HepG2 (cell line): Measurements from ENCODE around the gene CLEC18C. TPM values are rescaled to one million over a fixed set of nuclear protein-coding genes. Genes with fewer than 3 reads are reported as not detected.

Source experiments
- ATF1 ChIP-seq: IDR thresholded peaks from 2 replicates; pipeline ENCODE4 v1.6.1; 2016; ENCODE audit warnings: mild to moderate bottlenecking, control low read depth
- CC2D1A ChIP-seq: sonication (generic); formaldehyde crosslinking; IDR thresholded peaks from 2 replicates; pipeline ENCODE4 v1.8.1; 2023; ENCODE audit warnings: mild to moderate bottlenecking, missing genetic modification reagents
- GATA4 ChIP-seq: sonication (generic); IDR thresholded peaks from 2 replicates; pipeline ENCODE4 v1.6.1; 2016; ENCODE audit warnings: antibody characterized with exemption, low read depth, borderline replicate concordance
- HDAC2 ChIP-seq: sonication (generic); formaldehyde crosslinking; IDR thresholded peaks from 2 replicates; pipeline ENCODE4 v1.4.0; 2020; ENCODE audit warnings: missing genetic modification reagents
- KLF13 ChIP-seq: sonication (generic); formaldehyde crosslinking; IDR thresholded peaks from 2 replicates; pipeline ENCODE4 v1.4.0; 2020; ENCODE audit warnings: mild to moderate bottlenecking, missing genetic modification reagents
- NFE2 ChIP-seq: sonication (generic); formaldehyde crosslinking; IDR thresholded peaks from 2 replicates; pipeline ENCODE4 v1.4.0; 2020; ENCODE audit warnings: missing genetic modification reagents
- PHF20 ChIP-seq: sonication (generic); formaldehyde crosslinking; IDR thresholded peaks from 2 replicates; pipeline ENCODE4 v1.5.0; 2020; ENCODE audit warnings: mild to moderate bottlenecking, missing genetic modification reagents
- PHF8 ChIP-seq: sonication (generic); formaldehyde crosslinking; IDR thresholded peaks from 2 replicates; pipeline ENCODE4 v1.5.0; 2020; ENCODE audit warnings: missing genetic modification reagents
- SNAPC2 ChIP-seq: sonication (generic); formaldehyde crosslinking; IDR thresholded peaks from 2 replicates; pipeline ENCODE4 v1.8.1; 2022; ENCODE audit warnings: mild to moderate bottlenecking, missing genetic modification reagents
- SPEN ChIP-seq: sonication (generic); formaldehyde crosslinking; IDR thresholded peaks from 2 replicates; pipeline ENCODE4 v1.5.1; 2020; ENCODE audit warnings: low read depth, mild to moderate bottlenecking, missing genetic modification reagents
- STAG1 ChIP-seq: sonication (generic); formaldehyde crosslinking; IDR thresholded peaks from 2 replicates; pipeline ENCODE4 v1.4.0; 2020; ENCODE audit warnings: missing genetic modification reagents
- TRIM24 ChIP-seq: sonication (generic); formaldehyde crosslinking; IDR thresholded peaks from 2 replicates; pipeline ENCODE4 v1.8.0; 2022; ENCODE audit warnings: mild to moderate bottlenecking, missing genetic modification reagents
- YEATS2 ChIP-seq: sonication (generic); formaldehyde crosslinking; IDR thresholded peaks from 2 replicates; pipeline ENCODE4 v1.4.0; 2020; ENCODE audit warnings: missing genetic modification reagents, borderline replicate concordance
- YY1 ChIP-seq: IDR thresholded peaks from 2 replicates; pipeline ENCODE4 v1.6.1; 2011; ENCODE audit warnings: low read length, low read depth, moderate library complexity, mild to moderate bottlenecking; ENCODE audit not compliant: insufficient read depth, insufficient replicate concordance
- ZBTB7B ChIP-seq: sonication (generic); formaldehyde crosslinking; IDR thresholded peaks from 2 replicates; pipeline ENCODE4 v1.4.0; 2020; ENCODE audit warnings: missing genetic modification reagents
- ZNF121 ChIP-seq: sonication (generic); formaldehyde crosslinking; IDR thresholded peaks from 2 replicates; pipeline ENCODE4 v1.5.0; 2020; ENCODE audit warnings: mild to moderate bottlenecking, missing genetic modification reagents
- ZNF550 ChIP-seq: sonication (generic); formaldehyde crosslinking; IDR thresholded peaks from 2 replicates; pipeline ENCODE4 v1.4.0; 2020; ENCODE audit warnings: mild to moderate bottlenecking, missing genetic modification reagents, borderline replicate concordance
- ZNF567 ChIP-seq: sonication (generic); formaldehyde crosslinking; IDR thresholded peaks from 2 replicates; pipeline ENCODE4 v1.8.1; 2023; ENCODE audit warnings: mild to moderate bottlenecking, missing genetic modification reagents, borderline replicate concordance
- ZNF777 ChIP-seq: sonication (generic); formaldehyde crosslinking; IDR thresholded peaks from 2 replicates; pipeline ENCODE4 v1.4.0; 2020; ENCODE audit warnings: missing genetic modification reagents
- ZNF878 ChIP-seq: sonication (generic); formaldehyde crosslinking; IDR thresholded peaks from 2 replicates; pipeline ENCODE4 v1.8.1; 2023; ENCODE audit warnings: mild to moderate bottlenecking, missing genetic modification reagents, moderate library complexity
- ZZZ3 ChIP-seq: sonication (generic); formaldehyde crosslinking; IDR thresholded peaks from 2 replicates; pipeline ENCODE4 v1.4.0; 2020; ENCODE audit warnings: missing genetic modification reagents, mild to moderate bottlenecking, borderline replicate concordance
- polyA plus RNA-seq, 8 experiments: library from polyadenylated mRNA; depleted of rRNA in 3 of 8; stranded (reverse) in 7 of 8; unstranded in 1 of 8; fragments of >200 nt; fragmentation: Illumina TruSeq in 4 of 8; extraction: Trizol in 4 of 8; gene quantifications; 2 replicates each; pipeline versions ENCODE4 v1.2.1 to v1.2.3, GENCODE V29; 2011 to 2016; ENCODE audit warnings: low read depth in 4 of 8, missing spikeins in 1 of 8, mixed read lengths in 1 of 8; ENCODE audit not compliant: insufficient read depth in 1 of 8
- total RNA-seq, 5 experiments: library from RNA; depleted of rRNA; stranded (reverse); fragments of >200 nt; fragmentation: Illumina TruSeq; extraction: Trizol; gene quantifications; 2 replicates each; pipeline ENCODE4 v1.2.3, GENCODE V29; 2016; ENCODE audit warnings: low read depth in 1 of 5
- TF ChIP-seq, protein P1 (sequence below): sonication (generic); formaldehyde crosslinking; conservative IDR thresholded peaks from 2 replicates; pipeline ENCODE4 v1.4.0; 2020; ENCODE audit warnings: missing genetic modification reagents
- TF ChIP-seq, protein P2 (sequence below): sonication (generic); formaldehyde crosslinking; IDR thresholded peaks from 2 replicates; pipeline ENCODE4 v1.4.0; 2020; ENCODE audit warnings: missing genetic modification reagents
- TF ChIP-seq, protein P3 (sequence below), 2 experiments: sonication (generic) in 1 of 2; formaldehyde crosslinking in 1 of 2; IDR thresholded peaks; 2 replicates each; pipeline versions ENCODE4 v1.4.0 to v1.6.1; 2018 to 2020; ENCODE audit warnings: missing genetic modification reagents in 2 of 2, borderline replicate concordance in 1 of 2, low read depth in 1 of 2, mild to moderate bottlenecking in 1 of 2, missing biosample characterization in 1 of 2
- TF ChIP-seq, protein P4 (sequence below): sonication (generic); formaldehyde crosslinking; IDR thresholded peaks from 2 replicates; pipeline ENCODE4 v1.5.0; 2020; ENCODE audit warnings: missing genetic modification reagents

Gene CLEC18C
- total and polyA plus RNA-seq, 2 of the 13 experiments (the other 11 are each of a cell fraction or from before 2014, with no cell fraction given): 0.15 to 0.29 TPM

DNA sequence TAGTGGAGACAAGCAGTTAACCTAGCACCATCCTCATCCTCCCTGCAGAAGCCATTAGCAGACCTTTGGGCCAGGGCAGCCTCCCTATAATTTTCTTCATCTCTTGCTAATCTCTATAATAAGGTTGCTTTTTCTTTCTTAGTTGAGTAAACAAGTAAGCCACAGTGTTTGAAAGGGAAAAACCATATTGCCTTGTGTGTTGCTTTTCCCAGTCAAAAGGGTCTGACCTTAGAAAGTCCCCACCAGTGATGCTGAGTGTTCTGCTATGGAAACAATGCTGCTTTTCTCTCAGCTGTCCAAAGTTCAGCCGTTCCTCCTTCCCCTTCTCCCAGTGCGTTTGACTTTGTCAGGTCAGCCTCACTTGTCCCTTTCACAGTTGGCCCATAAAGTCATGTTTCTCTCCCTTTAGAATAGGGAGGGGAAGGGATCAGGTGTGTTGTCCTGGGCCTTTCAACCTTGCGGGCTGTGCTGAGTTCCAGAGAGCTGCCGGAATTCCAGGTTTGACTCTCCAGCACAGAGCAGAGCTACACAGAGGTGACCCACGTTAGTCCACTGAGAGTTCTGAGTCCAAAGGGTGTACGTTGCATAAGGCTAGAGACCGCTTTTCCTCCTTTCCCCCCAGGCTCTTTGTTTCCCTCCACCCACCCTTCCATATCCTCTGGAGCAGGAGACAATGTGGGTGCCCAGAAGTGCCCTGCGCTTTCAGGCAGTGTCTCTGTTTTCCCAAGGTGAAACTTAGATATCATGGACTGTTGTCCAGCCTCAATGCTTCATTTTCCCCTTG, 15.9 kb upstream of the CLEC18C start (continued):
- TF ChIP-seq, protein P1, sequence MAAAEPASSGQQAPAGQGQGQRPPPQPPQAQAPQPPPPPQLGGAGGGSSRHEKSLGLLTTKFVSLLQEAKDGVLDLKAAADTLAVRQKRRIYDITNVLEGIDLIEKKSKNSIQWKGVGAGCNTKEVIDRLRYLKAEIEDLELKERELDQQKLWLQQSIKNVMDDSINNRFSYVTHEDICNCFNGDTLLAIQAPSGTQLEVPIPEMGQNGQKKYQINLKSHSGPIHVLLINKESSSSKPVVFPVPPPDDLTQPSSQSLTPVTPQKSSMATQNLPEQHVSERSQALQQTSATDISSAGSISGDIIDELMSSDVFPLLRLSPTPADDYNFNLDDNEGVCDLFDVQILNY (CRISPR knock-in tag): peak; percentile 52; the same call in 1 of the 2 replicates
- TF ChIP-seq YEATS2 (CRISPR knock-in tag): peak; percentile 56; the same call in 1 of the 2 replicates
- no peak; the same call in 1 of the 2 replicates for TF ChIP-seq ZZZ3
- TF ChIP-seq KLF13 (CRISPR knock-in tag): no peak
- 0 out of 2 replicates have a peak, but pooled peaks have one; percentile 10 for TF ChIP-seq GATA4
- TF ChIP-seq HDAC2: peak; percentile 90
- TF ChIP-seq, protein P2, sequence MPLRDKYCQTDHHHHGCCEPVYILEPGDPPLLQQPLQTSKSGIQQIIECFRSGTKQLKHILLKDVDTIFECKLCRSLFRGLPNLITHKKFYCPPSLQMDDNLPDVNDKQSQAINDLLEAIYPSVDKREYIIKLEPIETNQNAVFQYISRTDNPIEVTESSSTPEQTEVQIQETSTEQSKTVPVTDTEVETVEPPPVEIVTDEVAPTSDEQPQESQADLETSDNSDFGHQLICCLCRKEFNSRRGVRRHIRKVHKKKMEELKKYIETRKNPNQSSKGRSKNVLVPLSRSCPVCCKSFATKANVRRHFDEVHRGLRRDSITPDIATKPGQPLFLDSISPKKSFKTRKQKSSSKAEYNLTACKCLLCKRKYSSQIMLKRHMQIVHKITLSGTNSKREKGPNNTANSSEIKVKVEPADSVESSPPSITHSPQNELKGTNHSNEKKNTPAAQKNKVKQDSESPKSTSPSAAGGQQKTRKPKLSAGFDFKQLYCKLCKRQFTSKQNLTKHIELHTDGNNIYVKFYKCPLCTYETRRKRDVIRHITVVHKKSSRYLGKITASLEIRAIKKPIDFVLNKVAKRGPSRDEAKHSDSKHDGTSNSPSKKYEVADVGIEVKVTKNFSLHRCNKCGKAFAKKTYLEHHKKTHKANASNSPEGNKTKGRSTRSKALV (CRISPR knock-in tag): no peak
- TF ChIP-seq SPEN (CRISPR knock-in tag): peak; percentile 78
- no peak; the same call in 1 of the 2 replicates for TF ChIP-seq ATF1
- TF ChIP-seq, protein P3, sequence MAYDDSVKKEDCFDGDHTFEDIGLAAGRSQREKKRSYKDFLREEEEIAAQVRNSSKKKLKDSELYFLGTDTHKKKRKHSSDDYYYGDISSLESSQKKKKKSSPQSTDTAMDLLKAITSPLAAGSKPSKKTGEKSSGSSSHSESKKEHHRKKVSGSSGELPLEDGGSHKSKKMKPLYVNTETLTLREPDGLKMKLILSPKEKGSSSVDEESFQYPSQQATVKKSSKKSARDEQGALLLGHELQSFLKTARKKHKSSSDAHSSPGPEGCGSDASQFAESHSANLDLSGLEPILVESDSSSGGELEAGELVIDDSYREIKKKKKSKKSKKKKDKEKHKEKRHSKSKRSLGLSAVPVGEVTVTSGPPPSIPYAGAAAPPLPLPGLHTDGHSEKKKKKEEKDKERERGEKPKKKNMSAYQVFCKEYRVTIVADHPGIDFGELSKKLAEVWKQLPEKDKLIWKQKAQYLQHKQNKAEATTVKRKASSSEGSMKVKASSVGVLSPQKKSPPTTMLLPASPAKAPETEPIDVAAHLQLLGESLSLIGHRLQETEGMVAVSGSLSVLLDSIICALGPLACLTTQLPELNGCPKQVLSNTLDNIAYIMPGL (CRISPR knock-in tag; IDR thresholded peaks at IDR 0.05; ENCODE audit: borderline replicate concordance in 1 of 2, low read depth in 1 of 2): peak in 1 of 2 experiments; percentile 45; a peak in 2 of 4 replicates
- no peak for TF ChIP-seq NFE2
- peak; percentile 97 for TF ChIP-seq ZNF121 (CRISPR knock-in tag)
- TF ChIP-seq YY1: no peak
- TF ChIP-seq, protein P4, sequence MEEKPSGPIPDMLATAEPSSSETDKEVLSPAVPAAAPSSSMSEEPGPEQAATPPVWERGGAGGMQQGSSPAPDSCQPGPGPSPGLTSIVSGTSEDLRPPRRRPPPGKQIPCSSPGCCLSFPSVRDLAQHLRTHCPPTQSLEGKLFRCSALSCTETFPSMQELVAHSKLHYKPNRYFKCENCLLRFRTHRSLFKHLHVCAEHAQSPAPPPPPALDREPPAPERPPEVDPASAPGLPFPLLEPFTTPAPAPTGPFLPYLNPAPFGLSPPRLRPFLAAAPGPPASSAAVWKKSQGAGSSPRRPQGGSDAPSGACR: no peak; the same call in 1 of the 2 replicates
- TF ChIP-seq TRIM24 (CRISPR knock-in tag): peak; percentile 62
- peak; percentile 92 for TF ChIP-seq SNAPC2 (CRISPR knock-in tag)
- peak; percentile 54; the same call in 1 of the 2 replicates for TF ChIP-seq PHF8
- TF ChIP-seq PHF20: no peak
- TF ChIP-seq ZNF567: no peak
- TF ChIP-seq CC2D1A (CRISPR knock-in tag): no peak
- no peak for TF ChIP-seq ZNF550 (CRISPR knock-in tag)
- TF ChIP-seq ZNF878 (CRISPR knock-in tag): peak; percentile 87
- TF ChIP-seq ZBTB7B (CRISPR knock-in tag): peak; percentile 90
- no peak for TF ChIP-seq ZNF777 (CRISPR knock-in tag)
- peak; percentile 8; the same call in 1 of the 2 replicates for TF ChIP-seq STAG1 (CRISPR knock-in tag)
